Bronchial epithelial cell (primary cell): Measurements from ENCODE around the gene MYO10. TPM values are rescaled to one million over a fixed set of nuclear protein-coding genes. Genes with fewer than 3 reads are reported as not detected.

Experiments used
- DNase-seq: peaks from one replicate; pipeline ENCODE4 v3.0.0-alpha.2; 2010; ENCODE audit warnings: low read depth
- FAIRE-seq: peaks from 2 replicates; lab custom pipeline; 2011; peaks lifted over from hg19 to GRCh38; lab: Jason Lieb, UNC
- H3K27me3 ChIP-seq: 2 replicates; pipeline ENCODE4 v1.5.1; 2011; ENCODE audit warnings: low read length; ENCODE audit not compliant: control insufficient read depth, insufficient read depth
- H3K36me3 ChIP-seq: 2 replicates; pipeline ENCODE4 v1.5.1; 2011; ENCODE audit warnings: low read length; ENCODE audit not compliant: control insufficient read depth, insufficient read depth
- H3K4me3 ChIP-seq: 2 replicates; pipeline ENCODE4 v1.5.1; 2011; ENCODE audit warnings: mild to moderate bottlenecking, low read depth, low read length, control low read depth
- total RNA-seq: library from RNA; depleted of rRNA; stranded (reverse); fragments of >200 nt; gene quantifications from 2 replicates; pipeline ENCODE4 v1.2.1, GENCODE V29; 2014
- TF ChIP-seq, protein P1 (sequence below): IDR thresholded peaks from 2 replicates; pipeline ENCODE4 v1.5.1; 2011; ENCODE audit warnings: mild to moderate bottlenecking, moderate library complexity, low read length, control low read depth, inconsistent platforms; ENCODE audit not compliant: insufficient read depth, severe bottlenecking

Gene MYO10
- total RNA-seq, 1 donor from 2014 or later = 39.5 TPM

DNA sequence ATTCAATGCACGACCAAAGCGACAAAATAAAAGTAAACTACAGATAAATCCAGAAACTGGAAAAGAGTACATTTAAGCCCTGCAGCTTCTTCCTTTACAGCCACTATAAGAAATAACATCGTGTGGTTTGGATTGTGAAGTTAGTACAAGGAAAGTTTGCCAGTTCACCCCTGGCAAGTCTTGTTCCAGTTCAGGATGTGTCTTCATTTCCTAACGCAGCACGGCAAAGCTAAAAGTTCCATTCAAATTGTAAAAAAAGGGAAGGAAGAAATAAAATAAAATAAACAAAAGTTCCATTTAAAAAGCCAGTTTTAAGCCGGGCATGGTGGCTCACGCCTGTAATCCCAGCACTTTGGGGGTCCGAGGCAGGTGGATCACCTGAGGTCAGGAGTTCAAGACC, 236.0 kb downstream of the MYO10 start:
- Histone ChIP-seq H3K27me3 (no peaks in the 10 kb centered on the region), H3K4me3 (no peak overlapping the region), H3K36me3 (peaks cover 27% of the 10 kb centered on the region)
- no peak for DNase-seq
- TF ChIP-seq, protein P1, sequence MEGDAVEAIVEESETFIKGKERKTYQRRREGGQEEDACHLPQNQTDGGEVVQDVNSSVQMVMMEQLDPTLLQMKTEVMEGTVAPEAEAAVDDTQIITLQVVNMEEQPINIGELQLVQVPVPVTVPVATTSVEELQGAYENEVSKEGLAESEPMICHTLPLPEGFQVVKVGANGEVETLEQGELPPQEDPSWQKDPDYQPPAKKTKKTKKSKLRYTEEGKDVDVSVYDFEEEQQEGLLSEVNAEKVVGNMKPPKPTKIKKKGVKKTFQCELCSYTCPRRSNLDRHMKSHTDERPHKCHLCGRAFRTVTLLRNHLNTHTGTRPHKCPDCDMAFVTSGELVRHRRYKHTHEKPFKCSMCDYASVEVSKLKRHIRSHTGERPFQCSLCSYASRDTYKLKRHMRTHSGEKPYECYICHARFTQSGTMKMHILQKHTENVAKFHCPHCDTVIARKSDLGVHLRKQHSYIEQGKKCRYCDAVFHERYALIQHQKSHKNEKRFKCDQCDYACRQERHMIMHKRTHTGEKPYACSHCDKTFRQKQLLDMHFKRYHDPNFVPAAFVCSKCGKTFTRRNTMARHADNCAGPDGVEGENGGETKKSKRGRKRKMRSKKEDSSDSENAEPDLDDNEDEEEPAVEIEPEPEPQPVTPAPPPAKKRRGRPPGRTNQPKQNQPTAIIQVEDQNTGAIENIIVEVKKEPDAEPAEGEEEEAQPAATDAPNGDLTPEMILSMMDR = no peak
- no peak for FAIRE-seq

DNA sequence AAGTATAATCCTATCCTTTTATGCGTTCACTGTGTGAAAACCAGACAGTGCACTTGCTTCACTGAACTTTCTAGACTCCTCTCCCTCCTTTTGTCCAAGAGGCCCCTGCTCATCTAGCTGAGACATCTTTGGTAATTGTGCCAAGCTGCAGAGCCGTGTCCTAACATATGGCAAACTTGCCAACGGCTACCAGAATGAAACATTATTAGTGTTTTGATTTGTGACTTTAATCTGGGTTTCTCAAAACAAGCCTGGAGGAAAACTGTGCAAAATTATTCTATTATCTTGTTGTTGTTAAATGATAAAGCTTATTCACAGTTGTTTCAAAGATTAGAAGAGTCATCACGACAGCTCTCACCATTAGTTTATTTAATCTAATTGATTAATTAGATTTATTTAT, 240.3 kb downstream of the MYO10 start:
- TF ChIP-seq, protein P1 = no peak
- H3K36me3 ChIP-seq = peaks cover 14% of the 10 kb centered on the region
- FAIRE-seq = no peak
- peak; percentile 9 for DNase-seq
- no peaks in the 10 kb centered on the region for H3K27me3 ChIP-seq
- no peak overlapping the region for H3K4me3 ChIP-seq

DNA sequence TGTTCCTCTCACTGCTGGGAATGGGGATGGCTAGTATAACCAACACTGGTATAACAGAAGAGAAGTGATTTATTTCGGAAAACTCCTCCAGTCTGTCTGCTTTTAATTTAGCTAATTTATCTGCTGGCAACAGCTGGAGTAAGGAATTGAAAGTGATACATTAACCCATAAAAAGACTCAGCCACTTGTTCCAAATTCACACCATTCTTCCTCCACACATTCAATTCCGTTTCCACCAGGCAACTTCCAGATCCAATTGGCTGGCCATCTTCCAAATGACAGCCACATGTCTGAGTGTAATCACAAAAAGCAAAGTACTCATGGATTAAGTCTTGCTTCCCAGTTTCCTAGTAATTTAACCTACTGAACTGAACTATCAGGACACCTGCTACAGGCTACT, 242.2 kb downstream of the MYO10 start:
- peaks cover 13% of the 10 kb centered on the region for H3K36me3 ChIP-seq

DNA sequence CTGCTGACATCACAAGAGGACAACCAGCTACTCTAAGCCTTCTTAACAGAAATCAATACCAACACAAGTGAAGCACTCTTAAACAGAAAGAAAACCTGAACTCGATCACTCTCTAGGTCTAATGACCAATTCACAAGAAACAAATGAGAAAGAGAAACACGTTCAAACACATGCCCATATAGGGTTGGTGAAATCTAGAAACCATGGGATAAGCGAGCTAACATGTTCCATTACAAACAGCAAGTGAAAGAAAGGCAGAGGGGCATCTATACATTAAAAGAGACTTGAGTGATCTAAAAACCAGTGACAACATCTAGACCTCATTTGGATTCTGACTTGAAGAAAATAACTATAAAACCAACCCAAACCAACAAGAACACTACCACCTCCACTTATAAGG, 244.4 kb downstream of the MYO10 start:
- Histone ChIP-seq H3K27me3 (no peaks in the 10 kb centered on the region), H3K4me3 (no peak overlapping the region), H3K36me3 (peaks cover 16% of the 10 kb centered on the region)
- FAIRE-seq (no peak), DNase-seq (no peak)
- TF ChIP-seq, protein P1 = no peak

More for the DNA sequence above, 242.2 kb downstream of the MYO10 start:
- FAIRE-seq (no peak), DNase-seq (no peak)
- Histone ChIP-seq H3K4me3 (no peak overlapping the region), H3K27me3 (no peaks in the 10 kb centered on the region)
- TF ChIP-seq, protein P1 = no peak

DNA sequence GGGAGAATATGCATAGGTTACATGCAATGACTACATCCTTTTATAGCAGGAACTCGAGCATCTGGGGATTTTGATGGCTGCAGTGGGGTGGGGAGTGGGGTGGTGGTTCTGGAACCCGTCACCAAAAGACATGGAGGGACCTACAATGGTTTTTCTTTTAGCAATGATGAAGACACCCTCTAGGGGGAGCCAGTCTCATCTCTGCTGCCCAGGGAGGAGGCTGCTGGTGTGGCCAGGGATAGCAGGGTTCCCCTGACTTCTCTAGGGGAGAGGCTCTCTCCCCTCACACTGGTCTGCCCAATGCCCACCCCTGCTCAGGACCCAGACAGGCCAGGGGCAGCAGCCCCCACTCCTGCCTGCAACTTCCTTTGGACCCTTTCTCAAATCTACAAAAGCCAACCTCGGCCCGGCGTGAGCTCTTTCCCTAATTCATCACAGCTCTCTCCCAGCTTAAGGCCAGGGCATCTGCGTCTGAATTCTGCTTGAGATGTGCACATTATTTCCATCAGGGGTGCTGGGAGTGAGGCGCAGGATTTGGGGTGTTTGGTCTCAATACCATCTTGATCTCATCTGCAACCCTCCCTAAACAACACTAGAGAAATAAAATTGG, 245.7 kb downstream of the MYO10 start:
- no peaks in the 10 kb centered on the region for H3K27me3 ChIP-seq
- TF ChIP-seq, protein P1 = peak; percentile 75
- H3K36me3 ChIP-seq = peaks cover 19% of the 10 kb centered on the region
- no peak overlapping the region for H3K4me3 ChIP-seq
- DNase-seq (peak; percentile 29), FAIRE-seq (no peak)

DNA sequence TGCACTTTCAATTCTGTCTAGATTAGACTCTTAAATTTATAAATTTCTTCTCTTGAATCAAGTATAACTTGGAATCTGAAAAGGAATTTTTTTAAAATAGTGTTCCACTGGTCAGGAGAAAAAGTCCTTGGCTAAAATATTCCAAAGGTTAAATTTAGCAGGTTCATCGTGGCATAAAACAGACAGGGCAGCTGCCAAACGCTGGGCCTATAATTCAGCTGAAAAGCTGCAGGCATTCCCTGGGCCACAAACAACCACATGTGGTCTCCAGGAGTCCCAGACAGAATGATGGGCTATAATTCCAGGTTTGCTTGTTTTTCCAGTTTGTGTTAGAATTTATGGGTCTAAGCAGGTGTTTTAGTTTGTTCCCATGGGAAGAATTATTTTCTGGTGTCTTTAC, 248.2 kb downstream of the MYO10 start:
- H3K4me3 ChIP-seq = no peak overlapping the region
- TF ChIP-seq, protein P1 = no peak
- DNase-seq = no peak
- H3K27me3 ChIP-seq = no peaks in the 10 kb centered on the region
- H3K36me3 ChIP-seq = peaks cover 22% of the 10 kb centered on the region
- FAIRE-seq = no peak
